ENCODE data around the gene CREM.

CREM gene

GRCh38 chr10:35091994-35092790, 34.5 kb upstream of the CREM start:
- no peak overlapping the region for H3K4me3 ChIP-seq (replicated peaks in 1 of 2; ENCODE audit: low read depth in 2 of 2, low read length in 2 of 2)
- no peak for DNase-seq (ENCODE audit: low read depth in 2 of 2)
- no peak for TF ChIP-seq CTCF (IDR thresholded peaks at IDR 0.05; ENCODE audit: low read depth, low read length)

GRCh38 chr10:35092851-35093250, 33.8 kb upstream of the CREM start:
- no peak for DNase-seq (ENCODE audit: low read depth in 2 of 2)
- H3K4me3 ChIP-seq (replicated peaks in 1 of 2; ENCODE audit: low read depth in 2 of 2, low read length in 2 of 2) = no peak overlapping the region
- no peak for TF ChIP-seq CTCF (IDR thresholded peaks at IDR 0.05; ENCODE audit: low read depth, low read length)

- DNase-seq (ENCODE audit: low read depth in 2 of 2) = no peak
- H3K4me3 ChIP-seq (replicated peaks in 1 of 2; ENCODE audit: low read depth in 2 of 2, low read length in 2 of 2) = no peak overlapping the region
- TF ChIP-seq CTCF (IDR thresholded peaks at IDR 0.05; ENCODE audit: low read depth, low read length) = no peak
These were observed 30.3 kb upstream of the CREM start for GRCh38 chr10:35096312-35096711.

- DNase-seq (ENCODE audit: low read depth in 2 of 2) = no peak
- H3K4me3 ChIP-seq (replicated peaks in 1 of 2; ENCODE audit: low read depth in 2 of 2, low read length in 2 of 2) = no peak overlapping the region
- no peak for TF ChIP-seq CTCF (IDR thresholded peaks at IDR 0.05; ENCODE audit: low read depth, low read length)
These were observed 29.1 kb upstream of the CREM start for GRCh38 chr10:35097510-35097909.

GRCh38 chr10:35103882-35104281, 22.8 kb upstream of the CREM start:
- DNase-seq (ENCODE audit: low read depth in 2 of 2) = no peak
- no peak for TF ChIP-seq CTCF (IDR thresholded peaks at IDR 0.05; ENCODE audit: low read depth, low read length)
- no peak overlapping the region for H3K4me3 ChIP-seq (replicated peaks in 1 of 2; ENCODE audit: low read depth in 2 of 2, low read length in 2 of 2)

GRCh38 chr10:35112571-35112970, 14.1 kb upstream of the CREM start:
- no peak for DNase-seq (ENCODE audit: low read depth in 2 of 2)
- TF ChIP-seq CTCF (IDR thresholded peaks at IDR 0.05; ENCODE audit: low read depth, low read length) = no peak

GRCh38 chr10:35119378-35119777, 7.3 kb upstream of the CREM start:
- H3K4me3 ChIP-seq (replicated peaks in 1 of 2; ENCODE audit: low read depth in 2 of 2, low read length in 2 of 2) = no peak overlapping the region
- no peak for TF ChIP-seq CTCF (IDR thresholded peaks at IDR 0.05; ENCODE audit: low read depth, low read length)
- no peak for DNase-seq (ENCODE audit: low read depth in 2 of 2)

More at GRCh38 chr10:35112571-35112970, 14.1 kb upstream of the CREM start:
- H3K4me3 ChIP-seq (replicated peaks in 1 of 2; ENCODE audit: low read depth in 2 of 2, low read length in 2 of 2) = no peak overlapping the region

Data from cardiac fibroblast (primary cell).